ENCODE data around the gene DNAH2. TPM values are rescaled to one million over a fixed set of nuclear protein-coding genes. Genes with fewer than 3 reads are reported as not detected.

Gene DNAH2
- total RNA-seq, 5 donors from 2014 or later (not counting 1 experiment from before 2014, with no cell fraction given) = not detected

DNA sequence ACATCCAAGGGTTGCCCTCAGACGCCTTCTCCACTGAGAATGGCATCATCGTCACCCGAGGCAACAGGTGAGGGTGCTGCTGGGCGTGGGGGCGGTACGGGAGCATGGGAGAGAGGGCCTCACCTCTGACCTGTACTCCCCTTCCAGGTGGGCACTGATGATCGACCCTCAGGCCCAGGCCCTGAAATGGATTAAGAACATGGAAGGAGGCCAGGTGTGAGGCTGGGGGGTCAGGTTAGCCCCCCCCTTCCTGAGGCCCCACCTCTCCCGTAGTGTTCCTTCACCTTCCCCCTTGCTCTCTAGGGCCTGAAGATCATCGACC lies 100.1 kb downstream of the DNAH2 start:
- Mint-ChIP-seq H3K9me3 (no peaks in the 10 kb centered on the region), H3K27me3 (no peaks in the 10 kb centered on the region), H3K27ac (no peak overlapping the region), H3K36me3 (no peaks in the 10 kb centered on the region), H3K4me3 (no peak overlapping the region), H3K4me1 (peaks cover 0 to 4% (median 0%) of the 10 kb centered on the region in 3 donors)
- ATAC-seq (replicated peaks in 1 of 4) (no peak), DNase-seq (no peak)
- no peaks in the 10 kb centered on the region for H3K4me1 ChIP-seq (ENCODE audit: control insufficient read depth in 1 of 2, extremely low read depth in 1 of 2, insufficient read depth in 2 of 2, low read length in 2 of 2)
- no peak overlapping the region for H3K27ac ChIP-seq (ENCODE audit: low read length)
- peaks cover 0 to 12% of the 10 kb centered on the region in 2 experiments for H3K27me3 ChIP-seq (replicated peaks in 1 of 2; ENCODE audit: control insufficient read depth in 2 of 2, extremely low read depth in 1 of 2, insufficient read depth in 2 of 2, low read length in 1 of 2)
- H3K4me3 ChIP-seq (ENCODE audit: control insufficient read depth in 1 of 2, extremely low read depth in 1 of 2, low read length in 1 of 2) = no peak overlapping the region
- 85% methylated on average over 8 of the region's 9 CpGs for WGBS (ENCODE audit: insufficient coverage)
- H3K36me3 ChIP-seq (ENCODE audit: control insufficient read depth in 2 of 2, extremely low read depth in 1 of 2, insufficient read depth in 1 of 2, low read length in 1 of 2) = no peaks in the 10 kb centered on the region
- ChIA-PET POLR2A (no interaction called here), CTCF (interaction anchor here in 1 of 2 donors (1.1 kb wide), 1 partner anchor 8 kb away, joined by 8 read pairs; no protein-coding TSS in a partner anchor)
- H3K9me3 ChIP-seq = no peaks in the 10 kb centered on the region

- ChIA-PET POLR2A (no interaction called here), CTCF (interaction anchor here (1.0 to 1.2 kb wide), 3 partner anchors 8 to 74 kb away, joined by 3 to 8 read pairs (median 3); no protein-coding TSS in a partner anchor)
- no peaks in the 10 kb centered on the region for H3K9me3 ChIP-seq
- Mint-ChIP-seq H3K36me3 (no peaks in the 10 kb centered on the region), H3K27me3 (no peaks in the 10 kb centered on the region), H3K4me1 (peaks cover 0 to 5% (median 0%) of the 10 kb centered on the region in 3 donors), H3K27ac (peak overlapping the region in 1 of 2 donors; percentile 43), H3K9me3 (no peaks in the 10 kb centered on the region), H3K4me3 (no peak overlapping the region)
- no peaks in the 10 kb centered on the region for H3K36me3 ChIP-seq (ENCODE audit: control insufficient read depth in 2 of 2, extremely low read depth in 1 of 2, insufficient read depth in 1 of 2, low read length in 1 of 2)
- no peaks in the 10 kb centered on the region for H3K4me1 ChIP-seq (ENCODE audit: control insufficient read depth in 1 of 2, extremely low read depth in 1 of 2, insufficient read depth in 2 of 2, low read length in 2 of 2)
- no peak for ATAC-seq (replicated peaks in 1 of 4)
- DNase-seq = no peak
- peaks cover 0 to 12% of the 10 kb centered on the region in 2 experiments for H3K27me3 ChIP-seq (replicated peaks in 1 of 2; ENCODE audit: control insufficient read depth in 2 of 2, extremely low read depth in 1 of 2, insufficient read depth in 2 of 2, low read length in 1 of 2)
- H3K4me3 ChIP-seq (ENCODE audit: control insufficient read depth in 1 of 2, extremely low read depth in 1 of 2, low read length in 1 of 2) = no peak overlapping the region
- H3K27ac ChIP-seq (ENCODE audit: low read length) = no peak overlapping the region
- no CpG with 5 or more reads among the region's 10 CpGs for WGBS (ENCODE audit: insufficient coverage)
These were observed 100.5 kb downstream of the DNAH2 start for GRCh38 chr17:7818026-7818425.

- H3K27ac ChIP-seq (ENCODE audit: low read length) = no peak overlapping the region
- DNase-seq (no peak), ATAC-seq (replicated peaks in 1 of 4) (no peak)
- no peak overlapping the region for H3K4me3 ChIP-seq (ENCODE audit: control insufficient read depth in 1 of 2, extremely low read depth in 1 of 2, low read length in 1 of 2)
- H3K4me1 ChIP-seq (ENCODE audit: control insufficient read depth in 1 of 2, extremely low read depth in 1 of 2, insufficient read depth in 2 of 2, low read length in 2 of 2) = no peaks in the 10 kb centered on the region
- no peak overlapping the region for H3K27ac Mint-ChIP-seq
- no peaks in the 10 kb centered on the region for H3K9me3 ChIP-seq
- H3K9me3 Mint-ChIP-seq = no peaks in the 10 kb centered on the region
- peaks cover 0 to 12% of the 10 kb centered on the region in 2 experiments for H3K27me3 ChIP-seq (replicated peaks in 1 of 2; ENCODE audit: control insufficient read depth in 2 of 2, extremely low read depth in 1 of 2, insufficient read depth in 2 of 2, low read length in 1 of 2)
- H3K27me3 Mint-ChIP-seq = no peaks in the 10 kb centered on the region
- POLR2A ChIA-PET = no interaction called here
- CTCF ChIA-PET = interaction anchor here (0.7 to 1.5 kb wide), 5 partner anchors 35 to 1295 kb away, joined by 3 to 5 read pairs (median 3); no protein-coding TSS in a partner anchor
- H3K4me3 Mint-ChIP-seq = no peak overlapping the region
- WGBS (ENCODE audit: insufficient coverage) = 86% methylated on average over 27 of the region's 27 CpGs
- no peaks in the 10 kb centered on the region for H3K36me3 ChIP-seq (ENCODE audit: control insufficient read depth in 2 of 2, extremely low read depth in 1 of 2, insufficient read depth in 1 of 2, low read length in 1 of 2)
- no peaks in the 10 kb centered on the region for H3K36me3 Mint-ChIP-seq
- peaks cover 0 to 5% (median 0%) of the 10 kb centered on the region in 3 donors for H3K4me1 Mint-ChIP-seq
These were observed 101.5 kb downstream of the DNAH2 start for GRCh38 chr17:7818746-7819645.

DNA sequence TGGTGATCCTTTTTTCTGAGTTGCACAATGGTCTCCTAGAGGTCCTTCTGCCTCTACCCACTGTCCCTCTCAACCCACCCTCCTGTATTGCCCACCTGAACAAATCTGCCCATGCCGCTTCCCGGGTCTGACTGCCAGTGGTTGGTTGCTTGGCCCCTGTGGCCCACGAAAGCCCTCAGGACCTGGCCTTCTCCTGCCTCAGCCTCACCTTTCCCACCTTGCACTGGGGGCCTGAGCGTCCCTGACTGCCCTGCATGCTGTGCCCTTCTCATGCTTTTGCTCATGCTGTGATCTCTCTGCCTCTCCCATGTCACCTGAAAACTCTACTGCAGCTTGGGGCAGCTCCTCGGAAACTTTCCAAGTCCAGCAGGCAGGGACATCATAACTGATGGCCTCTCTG lies 102.7 kb downstream of the DNAH2 start:
- no peak for ATAC-seq (replicated peaks in 1 of 4)
- H3K9me3 Mint-ChIP-seq = no peaks in the 10 kb centered on the region
- ChIA-PET POLR2A (no interaction called here), CTCF (no interaction called here)
- H3K36me3 Mint-ChIP-seq = no peaks in the 10 kb centered on the region
- peaks cover 0 to 5% (median 0%) of the 10 kb centered on the region in 3 donors for H3K4me1 Mint-ChIP-seq
- Histone ChIP-seq H3K9me3 (no peaks in the 10 kb centered on the region), H3K36me3 (ENCODE audit: control insufficient read depth in 2 of 2, extremely low read depth in 1 of 2, insufficient read depth in 1 of 2, low read length in 1 of 2) (no peaks in the 10 kb centered on the region), H3K27ac (ENCODE audit: low read length) (no peak overlapping the region), H3K27me3 (replicated peaks in 1 of 2; ENCODE audit: control insufficient read depth in 2 of 2, extremely low read depth in 1 of 2, insufficient read depth in 2 of 2, low read length in 1 of 2) (peaks cover 0 to 12% of the 10 kb centered on the region in 2 experiments), H3K4me1 (ENCODE audit: control insufficient read depth in 1 of 2, extremely low read depth in 1 of 2, insufficient read depth in 2 of 2, low read length in 2 of 2) (no peaks in the 10 kb centered on the region), H3K4me3 (ENCODE audit: control insufficient read depth in 1 of 2, extremely low read depth in 1 of 2, low read length in 1 of 2) (no peak overlapping the region)
- H3K27ac Mint-ChIP-seq = no peak overlapping the region
- DNase-seq = no peak
- H3K27me3 Mint-ChIP-seq = peaks cover 0 to 2% of the 10 kb centered on the region in 2 donors
- 66% methylated on average over 5 of the region's 5 CpGs for WGBS (ENCODE audit: insufficient coverage)
- no peak overlapping the region for H3K4me3 Mint-ChIP-seq

DNA sequence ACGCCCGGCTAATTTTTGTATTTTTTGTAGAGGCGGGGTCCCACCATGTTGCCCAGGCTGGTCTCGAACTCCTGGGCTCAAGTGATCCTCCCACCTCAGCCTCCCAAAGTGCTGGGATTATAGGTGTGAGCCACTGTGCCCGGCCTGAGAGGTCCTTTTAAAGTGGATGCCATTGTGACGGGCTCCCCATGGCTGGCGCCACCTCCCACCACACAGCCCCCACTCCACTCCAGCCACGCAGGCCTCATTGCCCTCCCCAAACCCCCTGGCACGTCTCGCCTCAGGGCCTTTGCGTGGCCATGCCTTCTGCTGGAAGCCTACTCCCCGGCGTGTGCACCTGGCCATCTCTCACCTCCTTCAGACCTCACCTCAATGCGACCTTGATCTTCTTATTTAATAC lies 104.6 kb downstream of the DNAH2 start:
- no peak overlapping the region for H3K4me3 ChIP-seq (ENCODE audit: control insufficient read depth in 1 of 2, extremely low read depth in 1 of 2, low read length in 1 of 2)
- 71% methylated on average over 9 of the region's 14 CpGs for WGBS (ENCODE audit: insufficient coverage)
- H3K4me1 ChIP-seq (ENCODE audit: control insufficient read depth in 1 of 2, extremely low read depth in 1 of 2, insufficient read depth in 2 of 2, low read length in 2 of 2) = no peaks in the 10 kb centered on the region
- H3K27ac ChIP-seq (ENCODE audit: low read length) = no peak overlapping the region
- no peaks in the 10 kb centered on the region for H3K36me3 Mint-ChIP-seq
- H3K27me3 ChIP-seq (replicated peaks in 1 of 2; ENCODE audit: control insufficient read depth in 2 of 2, extremely low read depth in 1 of 2, insufficient read depth in 2 of 2, low read length in 1 of 2) = peaks cover 0 to 14% of the 10 kb centered on the region in 2 experiments
- CTCF ChIA-PET = interaction anchor here in 1 of 2 donors (0.6 kb wide), 2 partner anchors 61 to 161 kb away, joined by 3 read pairs; no protein-coding TSS in a partner anchor
- H3K4me3 Mint-ChIP-seq = no peak overlapping the region
- H3K36me3 ChIP-seq (ENCODE audit: control insufficient read depth in 2 of 2, extremely low read depth in 1 of 2, insufficient read depth in 1 of 2, low read length in 1 of 2) = no peaks in the 10 kb centered on the region
- H3K4me1 Mint-ChIP-seq = peaks cover 0 to 5% (median 0%) of the 10 kb centered on the region in 3 donors
- peaks cover 0 to 2% of the 10 kb centered on the region in 2 donors for H3K27me3 Mint-ChIP-seq
- H3K27ac Mint-ChIP-seq = no peak overlapping the region
- no peak for ATAC-seq (replicated peaks in 1 of 4)
- H3K9me3 Mint-ChIP-seq = no peaks in the 10 kb centered on the region
- no peak for DNase-seq
- POLR2A ChIA-PET = no interaction called here
- no peaks in the 10 kb centered on the region for H3K9me3 ChIP-seq

DNA sequence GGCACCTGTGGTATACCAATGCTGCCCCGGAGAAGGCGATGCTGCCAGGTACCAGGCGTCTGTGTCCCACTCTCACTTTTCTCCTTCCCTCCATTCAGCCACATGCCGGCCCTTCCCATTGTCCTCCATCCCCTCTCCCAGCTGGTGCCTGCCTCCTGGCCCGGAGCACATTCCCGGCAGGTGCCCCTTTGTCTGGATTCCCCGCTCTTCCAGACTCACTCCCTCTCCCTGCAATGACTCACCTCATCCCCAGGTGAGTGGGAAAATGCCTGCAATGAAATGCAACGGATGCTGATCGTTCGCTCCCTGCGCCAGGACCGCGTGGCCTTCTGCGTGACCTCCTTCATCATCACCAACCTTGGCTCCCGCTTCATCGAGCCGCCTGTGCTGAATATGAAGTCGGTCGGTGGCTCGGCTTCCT lies 106.0 kb downstream of the DNAH2 start:
- ATAC-seq (replicated peaks in 1 of 4) (no peak), DNase-seq (no peak)
- Mint-ChIP-seq H3K36me3 (no peaks in the 10 kb centered on the region), H3K4me3 (no peak overlapping the region), H3K9me3 (no peaks in the 10 kb centered on the region), H3K27ac (no peak overlapping the region), H3K27me3 (peaks cover 0 to 2% of the 10 kb centered on the region in 2 donors), H3K4me1 (peaks cover 0 to 5% (median 0%) of the 10 kb centered on the region in 3 donors)
- WGBS (ENCODE audit: insufficient coverage) = 94% methylated on average over 19 of the region's 20 CpGs
- Histone ChIP-seq H3K4me3 (ENCODE audit: control insufficient read depth in 1 of 2, extremely low read depth in 1 of 2, low read length in 1 of 2) (no peak overlapping the region), H3K27ac (ENCODE audit: low read length) (no peak overlapping the region), H3K9me3 (no peaks in the 10 kb centered on the region), H3K4me1 (ENCODE audit: control insufficient read depth in 1 of 2, extremely low read depth in 1 of 2, insufficient read depth in 2 of 2, low read length in 2 of 2) (no peaks in the 10 kb centered on the region), H3K27me3 (replicated peaks in 1 of 2; ENCODE audit: control insufficient read depth in 2 of 2, extremely low read depth in 1 of 2, insufficient read depth in 2 of 2, low read length in 1 of 2) (peaks cover 0 to 12% of the 10 kb centered on the region in 2 experiments), H3K36me3 (ENCODE audit: control insufficient read depth in 2 of 2, extremely low read depth in 1 of 2, insufficient read depth in 1 of 2, low read length in 1 of 2) (no peaks in the 10 kb centered on the region)
- ChIA-PET POLR2A (no interaction called here), CTCF (interaction anchor here (0.6 kb wide), 6 partner anchors 19 to 1093 kb away, joined by 3 to 5 read pairs (median 4); no protein-coding TSS in a partner anchor)

All from T-cell (primary cell).